SK-N-SH (cell line): ENCODE results near the gene IGSF23. TPM values are rescaled to one million over a fixed set of nuclear protein-coding genes. Genes with fewer than 3 reads are reported as not detected.

Experiments
- CTCF ChIA-PET: fragments of 300-600, 350-600 bp; formaldehyde crosslinking; extraction: SDS; loops from one replicate; lab custom pipeline; 2021; lab: Yijun Ruan, JAX
- POLR2A ChIA-PET: fragments of 350-600 bp; sonication (Branson Sonifier 250); formaldehyde crosslinking; extraction: SDS; loops from one replicate; lab custom pipeline; 2020; ENCODE audit warnings: antibody characterized with exemption, inconsistent platforms; lab: Yijun Ruan, JAX
- DNase-seq: peaks from one replicate; pipeline ENCODE4 v3.0.0; 2012
- H2AFZ ChIP-seq: fragments of 200-600 bp; sonication (generic); 2 replicates; pipeline ENCODE4 v1.8.1; 2016; ENCODE audit warnings: antibody characterized with exemption, mild to moderate bottlenecking, low read depth
- H3F3A ChIP-seq: fragments of 200-600 bp; sonication (generic); replicated peaks from 2 replicates; pipeline ENCODE3; 2016; ENCODE audit warnings: antibody characterized with exemption, mild to moderate bottlenecking; ENCODE audit not compliant: insufficient read depth
- H3K27ac ChIP-seq, 2 experiments: fragments of 200-500 bp in 1 of 2; fragments of 200-600 bp in 1 of 2; sonication (Bioruptor generic) in 1 of 2; sonication (generic), shearing (Covaris generic) in 1 of 2; 2 replicates each; pipeline versions ENCODE4 v1.5.1 to v1.6.1; 2014 to 2016; ENCODE audit warnings: low read depth in 2 of 2, inconsistent platforms in 1 of 2, low read length in 1 of 2, mild to moderate bottlenecking in 1 of 2, mixed read lengths in 1 of 2
- H3K27me3 ChIP-seq: fragments of 200-600 bp; sonication (generic), shearing (Covaris generic); 2 replicates; pipeline ENCODE4 v1.6.1; 2016; ENCODE audit warnings: mixed run types; ENCODE audit not compliant: insufficient read depth
- H3K36me3 ChIP-seq, 2 experiments: fragments of 200-500 bp in 1 of 2; fragments of 200-600 bp in 1 of 2; sonication (Bioruptor generic) in 1 of 2; sonication (generic) in 1 of 2; replicated peaks in 1 of 2; 2 replicates each; pipeline versions ENCODE3 to v1.5.1; 2014 to 2016; ENCODE audit warnings: low read length in 1 of 2, mild to moderate bottlenecking in 1 of 2; ENCODE audit not compliant: insufficient read depth in 2 of 2, control insufficient read depth in 1 of 2
- H3K4me1 ChIP-seq, 2 experiments: fragments of 200-500 bp in 1 of 2; fragments of 200-600 bp in 1 of 2; sonication (Bioruptor generic) in 1 of 2; sonication (generic), shearing (Covaris generic) in 1 of 2; 2 replicates each; pipeline versions ENCODE4 v1.5.1 to v1.6.1; 2014 to 2016; ENCODE audit warnings: low read depth in 1 of 2, low read length in 1 of 2, mixed run types in 1 of 2; ENCODE audit not compliant: insufficient read depth in 2 of 2, control insufficient read depth in 1 of 2
- H3K4me2 ChIP-seq: fragments of 200-600 bp; sonication (generic), shearing (Covaris generic); 2 replicates; pipeline ENCODE4 v1.6.1; 2017; ENCODE audit warnings: mixed run types
- H3K4me3 ChIP-seq, 2 experiments: fragments of 200-500 bp in 1 of 2; fragments of 200-600 bp in 1 of 2; sonication (Bioruptor generic) in 1 of 2; sonication (generic), shearing (Covaris generic) in 1 of 2; 2 replicates each; pipeline versions ENCODE4 v1.5.1 to v1.8.1; 2014 to 2016; ENCODE audit warnings: low read depth in 2 of 2, inconsistent platforms in 1 of 2, low read length in 1 of 2, mild to moderate bottlenecking in 1 of 2, mixed read lengths in 1 of 2, moderate library complexity in 1 of 2
- H3K79me2 ChIP-seq: fragments of 200-600 bp; sonication (generic); 2 replicates; pipeline ENCODE4 v1.8.1; 2017; ENCODE audit warnings: mild to moderate bottlenecking; ENCODE audit not compliant: insufficient read depth
- H3K9ac ChIP-seq: fragments of 200-600 bp; sonication (generic); 2 replicates; pipeline ENCODE4 v1.6.1; 2017; ENCODE audit warnings: mixed run types
- H3K9me2 ChIP-seq: fragments of 200-600 bp; sonication (generic); 2 replicates; pipeline ENCODE4 v1.6.1; 2017; ENCODE audit warnings: mixed run types
- H3K9me3 ChIP-seq: fragments of 200-600 bp; sonication (generic); 2 replicates; pipeline ENCODE4 v1.6.1; 2017; ENCODE audit warnings: mixed run types, mild to moderate bottlenecking, moderate library complexity
- H4K20me1 ChIP-seq: fragments of 200-600 bp; sonication (generic); 2 replicates; pipeline ENCODE4 v1.6.1; 2017; ENCODE audit warnings: mild to moderate bottlenecking, mixed run types; ENCODE audit not compliant: insufficient read depth
- CTCF ChIP-seq: fragments of 200-600 bp; sonication (generic); IDR thresholded peaks from 2 replicates; pipeline ENCODE4 v1.6.1; 2017; ENCODE audit warnings: antibody characterized with exemption, mild to moderate bottlenecking, moderate library complexity
- IRF3 ChIP-seq: fragments of 150-350 bp; IDR thresholded peaks from 2 replicates; pipeline ENCODE4 v1.6.1; 2016; ENCODE audit warnings: mild to moderate bottlenecking, low read depth, low read length
- JUND ChIP-seq: IDR thresholded peaks from 2 replicates; pipeline ENCODE4 v1.4.0; 2012
- MAX ChIP-seq: IDR thresholded peaks from 2 replicates; pipeline ENCODE4 v1.4.0; 2012; ENCODE audit warnings: low read depth
- MXI1 ChIP-seq: IDR thresholded peaks from 2 replicates; pipeline ENCODE4 v1.6.1; 2012; ENCODE audit warnings: mild to moderate bottlenecking, low read depth, low read length, improper control_type of control experiment
- NRF1 ChIP-seq: IDR thresholded peaks from 2 replicates; pipeline ENCODE4 v1.6.1; 2012; ENCODE audit warnings: low read depth, mild to moderate bottlenecking, low read length
- RCOR1 ChIP-seq: fragments of 150-350 bp; IDR thresholded peaks from 2 replicates; pipeline ENCODE4 v1.6.1; 2017; ENCODE audit warnings: antibody characterized with exemption, low read length
- RXRA ChIP-seq: IDR thresholded peaks from 2 replicates; pipeline ENCODE4 v1.4.0; 2012; ENCODE audit warnings: low read depth, mild to moderate bottlenecking, borderline replicate concordance
- SIN3A ChIP-seq: IDR thresholded peaks from 2 replicates; pipeline ENCODE4 v1.6.1; 2012; ENCODE audit warnings: low read depth, mild to moderate bottlenecking, low read length, moderate library complexity, borderline replicate concordance
- TEAD4 ChIP-seq: IDR thresholded peaks from 2 replicates; pipeline ENCODE4 v1.4.0; 2012; ENCODE audit warnings: mild to moderate bottlenecking, borderline replicate concordance; ENCODE audit not compliant: insufficient read depth
- USF1 ChIP-seq: IDR thresholded peaks from 2 replicates; pipeline ENCODE4 v1.4.0; 2012; ENCODE audit warnings: low read depth, borderline replicate concordance
- ZBTB33 ChIP-seq: IDR thresholded peaks from 2 replicates; pipeline ENCODE4 v1.4.0; 2012; ENCODE audit warnings: low read depth, borderline replicate concordance
- WGBS: methylation state at CpG from one replicate; pipeline ENCODE4 v1.1.6; 2017; ENCODE audit warnings: low lambda C conversion rate; 5-methylcytosine and 5-hydroxymethylcytosine counted together
- polyA plus RNA-seq, 3 experiments: library from polyadenylated mRNA; depleted of rRNA; stranded (reverse); fragments of >200 nt; gene quantifications; 2 replicates each; pipeline ENCODE4 v1.2.3, GENCODE V29; 2012

IGSF23 gene
- polyA plus RNA-seq, 1 of the 3 experiments (the other 2 are of a cell fraction): 0.08 TPM

- peaks cover 0 to 3% of the 10 kb centered on the region in 2 experiments; a peak in 1 of 4 replicates for H3K4me1 ChIP-seq
- no peaks in the 10 kb centered on the region for H4K20me1 ChIP-seq
- ChIA-PET CTCF (interaction anchor here (1.1 kb wide), 1 partner anchor 15 kb away, joined by 3 read pairs; no protein-coding TSS in a partner anchor), POLR2A (no interaction called here)
- H3K27ac ChIP-seq: no peak overlapping the region
- H3K9me3 ChIP-seq: no peaks in the 10 kb centered on the region
- peaks cover 12% of the 10 kb centered on the region for H3F3A ChIP-seq
- TF ChIP-seq USF1: no peak
- TF ChIP-seq RXRA: no peak
- TF ChIP-seq TEAD4: no peak
- TF ChIP-seq SIN3A: no peak
- TF ChIP-seq CTCF: no peak
- no peak for TF ChIP-seq NRF1
- no peak for TF ChIP-seq MAX
- TF ChIP-seq MXI1: no peak
- no peak for TF ChIP-seq ZBTB33
- TF ChIP-seq RCOR1: no peak
- no peak for TF ChIP-seq IRF3
- no peak for TF ChIP-seq JUND
- no peak overlapping the region for H2AFZ ChIP-seq
- no peak overlapping the region for H3K4me2 ChIP-seq
- no peaks in the 10 kb centered on the region for H3K9me2 ChIP-seq
- no peak overlapping the region for H3K4me3 ChIP-seq
- no peaks in the 10 kb centered on the region for H3K36me3 ChIP-seq
- no peaks in the 10 kb centered on the region for H3K27me3 ChIP-seq
- H3K79me2 ChIP-seq: no peaks in the 10 kb centered on the region
- WGBS: 62% methylated on average over 3 of the region's 5 CpGs
- no peak overlapping the region for H3K9ac ChIP-seq
- DNase-seq: no peak
These were observed 7.3 kb downstream of the IGSF23 start for GRCh38 chr19:44620667-44621066.
